AG04450 (cell line): ENCODE results near the gene PRRC2C. TPM values are rescaled to one million over a fixed set of nuclear protein-coding genes. Genes with fewer than 3 reads are reported as not detected.

Experiments
- CTCF ChIA-PET: fragments of 300-600, 350-600 bp; formaldehyde crosslinking; extraction: SDS; loops from one replicate; lab custom pipeline; 2022; ENCODE audit warnings: antibody characterized with exemption, inconsistent platforms; lab: Charles Lee
- POLR2A ChIA-PET: fragments of 350-600 bp; formaldehyde crosslinking; extraction: SDS; loops from one replicate; lab custom pipeline; 2021; ENCODE audit warnings: antibody characterized with exemption, inconsistent platforms; lab: Yijun Ruan, JAX
- DNase-seq: peaks from one replicate; pipeline ENCODE4 v3.0.0-alpha.2; 2011; ENCODE audit warnings: low read depth, low spot score
- H3K27ac ChIP-seq: one replicate; pipeline ENCODE4 v1.5.1; 2012; ENCODE audit warnings: low read depth, low read length, control low read depth
- H3K27me3 ChIP-seq: one replicate; pipeline ENCODE4 v1.6.0; 2012; ENCODE audit warnings: low read length; ENCODE audit not compliant: control insufficient read depth, insufficient read depth
- H3K4me3 ChIP-seq: 2 replicates; pipeline ENCODE4 v1.5.1; 2011; ENCODE audit warnings: mild to moderate bottlenecking, low read depth, low read length, control low read depth
- H3K9me3 ChIP-seq: 2 replicates; pipeline ENCODE4 v1.5.1; 2012; ENCODE audit warnings: low read length; ENCODE audit not compliant: control insufficient read depth, insufficient read depth
- polyA plus RNA-seq: library from polyadenylated mRNA; depleted of rRNA; stranded (reverse); fragments of >200 nt; gene quantifications from 2 replicates; pipeline ENCODE4 v1.2.3, GENCODE V29; 2011
- TF ChIP-seq, protein P1 (sequence below): IDR thresholded peaks from 2 replicates; pipeline ENCODE4 v1.5.1; 2011; ENCODE audit warnings: low read depth, low read length, control low read depth, inconsistent platforms

PRRC2C gene
- polyA plus RNA-seq, 1 experiment: 66.4 TPM

DNA sequence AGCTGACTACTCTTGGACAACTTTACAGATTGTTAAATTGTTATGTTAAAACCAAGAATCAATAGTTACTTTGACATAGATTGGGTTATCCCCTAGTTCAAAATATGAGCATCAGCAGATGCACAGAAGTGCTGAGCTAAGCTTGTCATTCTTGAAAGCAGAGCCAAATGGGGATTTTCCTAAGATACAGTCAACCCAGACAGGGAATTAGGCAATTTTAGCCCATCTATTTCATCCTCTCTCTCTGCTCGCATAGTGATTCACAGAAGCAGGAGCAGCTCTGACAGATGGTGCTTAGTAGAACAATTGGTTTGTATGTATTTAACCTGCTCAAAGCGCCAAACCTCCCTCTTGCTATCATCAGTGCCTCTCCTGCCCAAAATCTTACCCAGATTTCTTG, 27.9 kb upstream of the PRRC2C start:
- ChIA-PET CTCF (interaction anchor here (0.6 kb wide), 1 partner anchor 144 kb away, joined by 5 read pairs; no protein-coding TSS in a partner anchor), POLR2A (no interaction called here)
- Histone ChIP-seq H3K9me3 (no peaks in the 10 kb centered on the region), H3K27me3 (no peaks in the 10 kb centered on the region), H3K4me3 (no peak overlapping the region), H3K27ac (no peak overlapping the region)
- DNase-seq: peak; percentile 4
- TF ChIP-seq, protein P1, sequence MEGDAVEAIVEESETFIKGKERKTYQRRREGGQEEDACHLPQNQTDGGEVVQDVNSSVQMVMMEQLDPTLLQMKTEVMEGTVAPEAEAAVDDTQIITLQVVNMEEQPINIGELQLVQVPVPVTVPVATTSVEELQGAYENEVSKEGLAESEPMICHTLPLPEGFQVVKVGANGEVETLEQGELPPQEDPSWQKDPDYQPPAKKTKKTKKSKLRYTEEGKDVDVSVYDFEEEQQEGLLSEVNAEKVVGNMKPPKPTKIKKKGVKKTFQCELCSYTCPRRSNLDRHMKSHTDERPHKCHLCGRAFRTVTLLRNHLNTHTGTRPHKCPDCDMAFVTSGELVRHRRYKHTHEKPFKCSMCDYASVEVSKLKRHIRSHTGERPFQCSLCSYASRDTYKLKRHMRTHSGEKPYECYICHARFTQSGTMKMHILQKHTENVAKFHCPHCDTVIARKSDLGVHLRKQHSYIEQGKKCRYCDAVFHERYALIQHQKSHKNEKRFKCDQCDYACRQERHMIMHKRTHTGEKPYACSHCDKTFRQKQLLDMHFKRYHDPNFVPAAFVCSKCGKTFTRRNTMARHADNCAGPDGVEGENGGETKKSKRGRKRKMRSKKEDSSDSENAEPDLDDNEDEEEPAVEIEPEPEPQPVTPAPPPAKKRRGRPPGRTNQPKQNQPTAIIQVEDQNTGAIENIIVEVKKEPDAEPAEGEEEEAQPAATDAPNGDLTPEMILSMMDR: no peak

DNA sequence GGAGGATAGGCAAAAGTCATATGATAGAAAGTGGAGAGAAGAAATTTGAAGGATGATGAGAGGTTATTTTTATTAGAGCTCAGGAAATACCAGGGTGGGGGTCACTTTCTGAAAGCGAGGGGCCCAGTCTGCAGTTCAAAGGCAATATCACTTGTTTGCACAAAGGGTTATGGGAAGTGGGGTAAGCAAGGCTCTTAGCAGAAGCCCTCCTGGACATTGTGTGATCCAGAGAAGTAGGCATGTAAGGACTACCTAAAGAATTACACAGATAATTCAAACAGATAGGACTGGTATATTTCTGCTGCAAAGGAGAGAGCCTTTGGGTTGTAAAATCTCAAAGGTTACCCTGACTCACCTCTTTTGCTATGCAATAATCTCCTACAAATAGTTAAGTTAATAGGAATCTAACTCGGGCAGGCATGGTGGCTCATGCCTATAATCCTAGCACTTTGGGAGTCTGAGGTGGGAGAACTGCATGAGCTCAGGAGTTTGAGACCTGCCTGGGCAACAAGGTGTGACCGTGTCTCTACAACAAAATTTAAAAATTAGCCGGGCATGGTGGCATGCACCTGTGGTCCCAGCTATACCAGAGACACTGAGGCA, 25.2 kb upstream of the PRRC2C start:
- no peak for DNase-seq
- TF ChIP-seq, protein P1: no peak
- ChIA-PET CTCF (no interaction called here), POLR2A (no interaction called here)
- Histone ChIP-seq H3K4me3 (no peak overlapping the region), H3K27me3 (no peaks in the 10 kb centered on the region), H3K9me3 (no peaks in the 10 kb centered on the region), H3K27ac (no peak overlapping the region)

DNA sequence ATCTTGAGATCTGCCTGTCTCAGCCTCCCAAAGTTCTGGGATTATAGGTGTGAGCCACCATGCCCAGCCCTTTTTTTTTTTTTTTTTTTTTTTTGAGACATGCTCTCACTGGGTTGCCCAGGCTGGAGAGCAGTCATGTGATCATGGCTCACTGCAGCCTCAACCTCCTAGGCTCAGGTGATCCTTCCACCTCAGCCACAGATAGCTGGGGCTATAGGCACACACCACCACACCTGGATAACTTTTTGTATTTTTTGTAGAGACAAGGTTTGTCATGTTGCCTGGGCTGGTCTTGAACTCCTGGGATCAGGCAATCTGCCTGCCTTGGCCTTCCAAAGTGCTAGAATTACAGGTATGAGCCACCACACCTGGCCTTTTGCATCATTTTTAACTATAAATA, 17.7 kb upstream of the PRRC2C start:
- TF ChIP-seq, protein P1: no peak
- ChIA-PET CTCF (interaction anchor here (0.7 kb wide), 1 partner anchor 154 kb away, joined by 8 read pairs; no protein-coding TSS in a partner anchor), POLR2A (no interaction called here)
- DNase-seq: no peak
- no peaks in the 10 kb centered on the region for H3K27me3 ChIP-seq
- no peaks in the 10 kb centered on the region for H3K9me3 ChIP-seq
- no peak overlapping the region for H3K4me3 ChIP-seq
- H3K27ac ChIP-seq: no peak overlapping the region

DNA sequence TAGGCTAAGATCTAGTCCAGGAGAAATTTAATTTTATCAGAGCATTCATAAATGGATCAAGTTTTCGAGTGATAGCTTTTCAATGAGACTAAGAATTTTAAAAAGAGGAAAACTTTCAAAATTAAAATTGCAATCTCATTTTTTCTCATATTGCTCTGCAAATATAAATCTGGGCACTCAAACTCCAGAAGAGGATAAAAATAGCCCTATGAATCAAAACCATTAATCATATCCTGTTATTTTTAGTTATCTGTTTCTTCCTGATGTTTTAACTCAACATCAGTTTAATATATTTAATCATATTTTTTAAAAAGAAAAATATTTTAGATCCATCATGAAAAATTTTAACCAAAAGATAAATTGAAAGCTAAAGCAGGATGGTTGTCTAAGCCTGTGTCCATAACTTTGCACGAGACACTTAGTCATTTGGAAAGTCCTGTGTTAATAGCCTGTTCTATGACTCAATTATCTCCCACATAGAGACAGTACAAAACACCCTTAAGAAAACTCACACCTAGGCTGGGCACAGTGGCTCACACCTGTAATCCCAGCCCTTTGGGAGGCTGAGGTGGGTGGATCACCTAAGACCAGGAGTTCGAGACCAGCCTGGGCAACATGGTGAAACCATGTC, 17.1 kb upstream of the PRRC2C start:
- H3K9me3 ChIP-seq: no peaks in the 10 kb centered on the region
- CTCF ChIA-PET: no interaction called here
- POLR2A ChIA-PET: no interaction called here
- TF ChIP-seq, protein P1: no peak
- H3K4me3 ChIP-seq: no peak overlapping the region
- H3K27ac ChIP-seq: no peak overlapping the region
- no peak for DNase-seq
- H3K27me3 ChIP-seq: no peaks in the 10 kb centered on the region

DNA sequence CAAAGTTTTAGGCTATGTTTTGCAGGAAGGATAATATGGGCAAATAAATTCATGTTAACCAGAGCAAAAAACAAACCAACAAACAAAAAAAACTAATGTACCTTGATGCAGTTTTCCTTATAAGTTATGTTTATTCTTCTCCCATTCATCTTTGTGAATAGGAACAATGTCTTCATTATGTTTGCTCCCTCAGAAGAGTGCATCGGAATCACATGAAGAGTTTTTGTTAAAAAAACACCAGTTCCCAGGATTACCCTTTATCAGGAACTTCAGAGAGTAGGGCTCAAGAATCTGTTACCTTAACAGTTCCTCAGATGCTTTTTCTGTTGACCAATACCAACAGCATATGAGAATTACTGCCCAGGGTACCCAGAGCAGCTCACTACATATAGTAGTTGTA, 14.6 kb upstream of the PRRC2C start:
- CTCF ChIA-PET: no interaction called here
- no peak overlapping the region for H3K27ac ChIP-seq
- TF ChIP-seq, protein P1: no peak
- POLR2A ChIA-PET: no interaction called here
- H3K27me3 ChIP-seq: no peaks in the 10 kb centered on the region
- DNase-seq: no peak
- H3K9me3 ChIP-seq: no peaks in the 10 kb centered on the region
- no peak overlapping the region for H3K4me3 ChIP-seq
